ENCODE results near the gene ERGIC1. TPM values are rescaled to one million over a fixed set of nuclear protein-coding genes. Genes with fewer than 3 reads are reported as not detected.

Gene ERGIC1
- total and polyA plus RNA-seq, 2 of the 13 experiments (the other 11 are each of a cell fraction or from before 2014, with no cell fraction given) = 78.5 to 184 TPM

- TF ChIP-seq ZNF292 (CRISPR knock-in tag; IDR thresholded peaks at IDR 0.05; ENCODE audit: borderline replicate concordance, low read depth) (peak; percentile 83; the same call in 1 of the 2 replicates), ZNF644 (CRISPR knock-in tag; IDR thresholded peaks at IDR 0.05; ENCODE audit: low read depth) (peak; percentile 73), SIN3A (IDR thresholded peaks at IDR 0.05; ENCODE audit: borderline replicate concordance, low read depth, low read length) (0 out of 2 replicates have a peak, but pooled peaks have one; percentile 55), AKAP8 (CRISPR knock-in tag; IDR thresholded peaks at IDR 0.05) (0 out of 2 replicates have a peak, but pooled peaks have one; percentile 33), ZNF577 (CRISPR knock-in tag; IDR thresholded peaks at IDR 0.05; ENCODE audit: borderline replicate concordance, low read depth) (no peak), FOXC1 (CRISPR knock-in tag; IDR thresholded peaks at IDR 0.05; ENCODE audit: borderline replicate concordance) (peak; percentile 83), ZFP36 (IDR thresholded peaks at IDR 0.05; ENCODE audit: borderline replicate concordance, low read depth, low read length, partially characterized antibody) (no peak), SMAD3 (CRISPR knock-in tag; IDR thresholded peaks at IDR 0.05) (peak; percentile 74), CBFB (CRISPR knock-in tag; IDR thresholded peaks at IDR 0.05) (no peak), NR2F1 (CRISPR knock-in tag; IDR thresholded peaks at IDR 0.05) (peak; percentile 72 to 89), CREB1 (IDR thresholded peaks at IDR 0.05) (peak; percentile 87), CREB1 (CRISPR knock-in tag; IDR thresholded peaks at IDR 0.05) (peak; percentile 76), TFE3 (CRISPR knock-in tag; IDR thresholded peaks at IDR 0.05) (peak; percentile 88), NCOR1 (IDR thresholded peaks at IDR 0.05; ENCODE audit: borderline replicate concordance, low read length) (peak; percentile 92), SUZ12 (IDR thresholded peaks at IDR 0.05; ENCODE audit: low read depth, low read length) (no peak), HHEX (CRISPR knock-in tag; IDR thresholded peaks at IDR 0.05) (peak; percentile 56)
- TF ChIP-seq, protein P1, sequence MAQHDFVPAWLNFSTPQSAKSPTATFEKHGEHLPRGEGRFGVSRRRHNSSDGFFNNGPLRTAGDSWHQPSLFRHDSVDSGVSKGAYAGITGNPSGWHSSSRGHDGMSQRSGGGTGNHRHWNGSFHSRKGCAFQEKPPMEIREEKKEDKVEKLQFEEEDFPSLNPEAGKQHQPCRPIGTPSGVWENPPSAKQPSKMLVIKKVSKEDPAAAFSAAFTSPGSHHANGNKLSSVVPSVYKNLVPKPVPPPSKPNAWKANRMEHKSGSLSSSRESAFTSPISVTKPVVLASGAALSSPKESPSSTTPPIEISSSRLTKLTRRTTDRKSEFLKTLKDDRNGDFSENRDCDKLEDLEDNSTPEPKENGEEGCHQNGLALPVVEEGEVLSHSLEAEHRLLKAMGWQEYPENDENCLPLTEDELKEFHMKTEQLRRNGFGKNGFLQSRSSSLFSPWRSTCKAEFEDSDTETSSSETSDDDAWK (CRISPR knock-in tag; IDR thresholded peaks at IDR 0.05) = no peak
- TF ChIP-seq, protein P2, sequence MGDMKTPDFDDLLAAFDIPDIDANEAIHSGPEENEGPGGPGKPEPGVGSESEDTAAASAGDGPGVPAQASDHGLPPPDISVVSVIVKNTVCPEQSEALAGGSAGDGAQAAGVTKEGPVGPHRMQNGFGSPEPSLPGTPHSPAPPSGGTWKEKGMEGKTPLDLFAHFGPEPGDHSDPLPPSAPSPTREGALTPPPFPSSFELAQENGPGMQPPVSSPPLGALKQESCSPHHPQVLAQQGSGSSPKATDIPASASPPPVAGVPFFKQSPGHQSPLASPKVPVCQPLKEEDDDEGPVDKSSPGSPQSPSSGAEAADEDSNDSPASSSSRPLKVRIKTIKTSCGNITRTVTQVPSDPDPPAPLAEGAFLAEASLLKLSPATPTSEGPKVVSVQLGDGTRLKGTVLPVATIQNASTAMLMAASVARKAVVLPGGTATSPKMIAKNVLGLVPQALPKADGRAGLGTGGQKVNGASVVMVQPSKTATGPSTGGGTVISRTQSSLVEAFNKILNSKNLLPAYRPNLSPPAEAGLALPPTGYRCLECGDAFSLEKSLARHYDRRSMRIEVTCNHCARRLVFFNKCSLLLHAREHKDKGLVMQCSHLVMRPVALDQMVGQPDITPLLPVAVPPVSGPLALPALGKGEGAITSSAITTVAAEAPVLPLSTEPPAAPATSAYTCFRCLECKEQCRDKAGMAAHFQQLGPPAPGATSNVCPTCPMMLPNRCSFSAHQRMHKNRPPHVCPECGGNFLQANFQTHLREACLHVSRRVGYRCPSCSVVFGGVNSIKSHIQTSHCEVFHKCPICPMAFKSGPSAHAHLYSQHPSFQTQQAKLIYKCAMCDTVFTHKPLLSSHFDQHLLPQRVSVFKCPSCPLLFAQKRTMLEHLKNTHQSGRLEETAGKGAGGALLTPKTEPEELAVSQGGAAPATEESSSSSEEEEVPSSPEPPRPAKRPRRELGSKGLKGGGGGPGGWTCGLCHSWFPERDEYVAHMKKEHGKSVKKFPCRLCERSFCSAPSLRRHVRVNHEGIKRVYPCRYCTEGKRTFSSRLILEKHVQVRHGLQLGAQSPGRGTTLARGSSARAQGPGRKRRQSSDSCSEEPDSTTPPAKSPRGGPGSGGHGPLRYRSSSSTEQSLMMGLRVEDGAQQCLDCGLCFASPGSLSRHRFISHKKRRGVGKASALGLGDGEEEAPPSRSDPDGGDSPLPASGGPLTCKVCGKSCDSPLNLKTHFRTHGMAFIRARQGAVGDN (CRISPR knock-in tag; IDR thresholded peaks at IDR 0.05) = peak; percentile 95
- TF ChIP-seq, protein P3, sequence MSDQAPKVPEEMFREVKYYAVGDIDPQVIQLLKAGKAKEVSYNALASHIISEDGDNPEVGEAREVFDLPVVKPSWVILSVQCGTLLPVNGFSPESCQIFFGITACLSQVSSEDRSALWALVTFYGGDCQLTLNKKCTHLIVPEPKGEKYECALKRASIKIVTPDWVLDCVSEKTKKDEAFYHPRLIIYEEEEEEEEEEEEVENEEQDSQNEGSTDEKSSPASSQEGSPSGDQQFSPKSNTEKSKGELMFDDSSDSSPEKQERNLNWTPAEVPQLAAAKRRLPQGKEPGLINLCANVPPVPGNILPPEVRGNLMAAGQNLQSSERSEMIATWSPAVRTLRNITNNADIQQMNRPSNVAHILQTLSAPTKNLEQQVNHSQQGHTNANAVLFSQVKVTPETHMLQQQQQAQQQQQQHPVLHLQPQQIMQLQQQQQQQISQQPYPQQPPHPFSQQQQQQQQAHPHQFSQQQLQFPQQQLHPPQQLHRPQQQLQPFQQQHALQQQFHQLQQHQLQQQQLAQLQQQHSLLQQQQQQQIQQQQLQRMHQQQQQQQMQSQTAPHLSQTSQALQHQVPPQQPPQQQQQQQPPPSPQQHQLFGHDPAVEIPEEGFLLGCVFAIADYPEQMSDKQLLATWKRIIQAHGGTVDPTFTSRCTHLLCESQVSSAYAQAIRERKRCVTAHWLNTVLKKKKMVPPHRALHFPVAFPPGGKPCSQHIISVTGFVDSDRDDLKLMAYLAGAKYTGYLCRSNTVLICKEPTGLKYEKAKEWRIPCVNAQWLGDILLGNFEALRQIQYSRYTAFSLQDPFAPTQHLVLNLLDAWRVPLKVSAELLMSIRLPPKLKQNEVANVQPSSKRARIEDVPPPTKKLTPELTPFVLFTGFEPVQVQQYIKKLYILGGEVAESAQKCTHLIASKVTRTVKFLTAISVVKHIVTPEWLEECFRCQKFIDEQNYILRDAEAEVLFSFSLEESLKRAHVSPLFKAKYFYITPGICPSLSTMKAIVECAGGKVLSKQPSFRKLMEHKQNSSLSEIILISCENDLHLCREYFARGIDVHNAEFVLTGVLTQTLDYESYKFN (CRISPR knock-in tag; conservative IDR thresholded peaks at IDR 0.05) = peak; percentile 92
Observed at GRCh38 chr5:172852490-172853354, 18.7 kb downstream of the ERGIC1 start (continued).
